ENCODE measurements around the gene XPO4.

Gene XPO4

DNA sequence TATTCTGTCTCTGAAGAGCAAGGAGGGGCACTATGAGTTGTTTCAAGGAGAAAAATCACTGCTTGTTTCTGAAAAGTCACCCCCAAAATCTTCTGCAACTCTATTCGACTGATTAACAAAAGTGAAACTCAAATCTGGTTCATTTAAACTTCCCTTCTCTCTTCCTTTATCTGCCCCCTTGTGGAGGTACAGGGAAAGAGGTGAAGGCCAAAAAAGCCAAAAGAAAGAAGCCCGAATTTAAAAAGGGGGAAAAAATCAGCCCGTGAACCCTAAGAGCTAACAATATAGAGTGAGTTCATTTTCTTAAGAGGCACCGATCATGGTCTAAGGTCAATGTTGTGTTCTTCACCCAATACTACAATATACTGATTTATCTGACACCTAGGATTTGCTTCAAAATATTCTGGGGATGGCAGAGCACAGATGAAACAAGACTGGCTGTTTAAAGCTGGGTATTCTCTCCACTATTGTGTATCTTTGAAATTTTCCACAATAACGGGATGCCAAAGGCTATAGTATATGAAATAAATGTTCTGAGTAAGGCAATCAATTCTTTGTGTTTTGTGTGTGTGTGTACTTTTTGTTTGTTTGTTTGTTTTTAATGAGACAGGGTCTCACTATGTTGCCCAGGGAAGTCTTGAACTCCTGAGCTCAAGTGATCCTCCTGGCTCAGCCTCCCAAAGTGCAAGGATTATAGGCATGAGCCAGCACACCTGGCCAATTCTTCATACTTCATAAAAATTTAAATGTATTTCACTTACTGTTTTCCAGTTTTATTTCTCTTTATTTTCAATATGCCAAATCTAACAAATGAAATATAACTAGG is 73.8 kb downstream of the XPO4 start:
- DNase-seq (ENCODE audit: low read depth): peak; percentile 57

DNA sequence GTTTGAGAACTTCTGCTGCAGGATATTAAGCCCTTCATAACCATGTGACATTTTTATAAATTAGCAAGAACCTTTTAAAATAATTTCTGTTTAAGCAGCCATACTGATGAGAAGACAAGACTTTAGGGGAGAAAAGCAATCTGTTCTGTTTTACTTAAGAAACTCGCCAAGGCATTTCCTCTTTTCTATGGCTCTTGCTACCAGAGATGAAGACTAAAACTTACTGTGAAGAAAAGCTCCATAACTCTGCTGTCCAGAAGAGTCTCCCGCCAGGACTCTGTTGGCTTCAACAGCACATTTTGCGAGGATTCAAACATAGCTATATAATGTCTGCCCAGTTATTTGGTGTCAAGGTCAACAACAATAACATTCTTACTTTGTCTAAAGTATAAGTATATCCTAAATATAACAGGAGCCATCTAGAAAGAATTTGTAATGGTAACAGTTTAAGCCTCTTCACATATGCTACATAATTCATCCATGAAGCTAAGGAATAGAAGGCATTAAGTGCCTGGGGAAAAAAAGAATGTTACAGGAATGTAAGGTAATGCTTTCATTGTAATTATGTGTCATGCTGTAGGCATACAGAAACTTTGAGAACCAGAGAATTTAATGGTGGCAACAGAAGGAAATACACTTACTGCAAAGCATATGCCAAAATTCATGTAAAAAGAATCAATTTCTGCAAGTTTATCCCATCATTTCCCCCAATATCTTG is 75.5 kb downstream of the XPO4 start:
- DNase-seq (ENCODE audit: low read depth): peak; percentile 21

DNA sequence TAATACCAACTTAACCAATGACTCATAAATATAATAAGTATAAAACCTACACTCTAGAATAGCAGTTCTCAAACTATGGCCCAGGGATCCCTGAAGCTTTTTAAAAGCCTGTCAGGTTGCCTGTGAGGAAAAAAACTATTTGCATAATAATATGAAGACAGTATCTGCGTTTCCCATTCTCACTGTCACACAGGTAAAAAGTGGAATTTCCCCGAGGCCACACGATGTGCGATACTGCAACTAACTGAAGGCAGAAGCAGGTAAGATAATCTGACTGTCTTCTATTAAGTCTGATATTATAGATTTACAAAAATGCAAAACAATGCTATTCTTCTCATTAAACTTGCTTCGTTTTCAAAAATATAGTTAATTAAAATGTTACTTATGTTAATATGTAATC is 76.2 kb downstream of the XPO4 start:
- DNase-seq (ENCODE audit: low read depth): no peak

DNA sequence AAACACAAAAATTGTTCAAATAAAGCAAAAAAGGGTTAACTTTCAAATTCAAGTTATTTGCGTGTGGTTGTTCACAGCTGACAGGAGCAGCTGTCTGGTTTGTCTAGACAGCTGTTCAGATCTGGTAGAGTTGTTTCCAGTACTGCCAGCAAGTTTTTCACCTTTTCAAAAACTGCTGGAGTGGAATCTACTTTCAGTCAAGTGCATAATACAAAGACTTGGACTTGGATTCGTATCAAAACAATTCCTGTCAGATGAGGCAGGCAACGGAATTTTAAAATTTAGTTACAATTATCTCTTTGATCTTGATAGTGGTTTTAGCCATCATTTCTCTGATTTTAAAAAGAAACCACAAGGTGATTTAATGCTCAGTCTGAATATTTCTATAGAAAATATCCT is 77.1 kb downstream of the XPO4 start:
- DNase-seq (ENCODE audit: low read depth): peak; percentile 61

DNA sequence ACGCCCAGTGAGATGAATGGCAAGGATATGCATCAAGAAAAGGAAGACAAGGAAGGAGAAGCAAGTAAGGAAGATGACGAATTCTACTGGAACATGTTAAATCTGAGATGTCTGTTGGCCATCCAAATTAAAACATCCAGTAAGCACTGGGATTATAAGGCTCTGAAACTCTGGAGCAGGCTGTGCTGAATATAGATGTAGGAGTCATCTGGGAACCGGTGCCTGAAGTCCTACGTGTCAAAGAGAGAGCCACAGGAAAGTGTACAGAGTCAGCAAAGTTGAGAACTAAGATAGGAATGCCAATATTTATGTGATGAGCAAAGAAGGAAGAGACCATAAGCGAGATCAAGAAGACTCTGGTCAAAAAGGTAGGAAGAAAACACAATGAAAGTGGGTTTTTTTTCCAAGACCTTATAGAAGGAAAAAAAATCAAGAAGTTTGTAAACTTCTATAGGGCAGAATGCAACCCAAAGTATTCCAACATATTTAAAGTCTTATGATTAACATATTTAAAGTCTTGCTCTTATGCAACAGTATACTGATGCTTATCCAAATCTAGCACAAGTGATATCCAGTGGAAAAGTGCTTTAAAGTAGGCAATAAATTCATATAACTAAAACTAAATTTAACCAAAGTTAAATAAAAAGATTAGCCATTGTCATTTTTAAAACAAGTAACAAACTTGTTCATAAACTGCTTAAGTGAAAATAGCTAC is 77.6 kb downstream of the XPO4 start:
- DNase-seq (ENCODE audit: low read depth): peak; percentile 68

DNA sequence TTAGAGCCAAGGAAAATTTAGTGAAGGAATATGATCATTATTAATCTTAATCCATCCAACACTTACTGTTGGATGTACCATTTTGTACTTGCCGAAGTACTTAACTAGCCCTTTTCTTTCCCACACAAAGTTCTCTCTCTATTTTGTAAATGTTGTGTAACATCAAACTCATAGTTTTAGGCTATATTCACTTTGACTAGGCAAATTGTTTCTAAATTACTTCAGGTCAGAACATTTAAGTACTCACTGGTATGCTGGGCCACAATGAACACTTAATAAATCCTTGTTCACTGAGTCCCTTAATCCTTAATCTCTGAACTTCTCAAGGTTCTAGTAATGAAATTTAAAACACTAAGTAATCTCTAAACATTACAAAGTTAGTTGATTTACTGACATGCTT is 79.5 kb downstream of the XPO4 start:
- peak; percentile 16 for DNase-seq (ENCODE audit: low read depth)

DNA sequence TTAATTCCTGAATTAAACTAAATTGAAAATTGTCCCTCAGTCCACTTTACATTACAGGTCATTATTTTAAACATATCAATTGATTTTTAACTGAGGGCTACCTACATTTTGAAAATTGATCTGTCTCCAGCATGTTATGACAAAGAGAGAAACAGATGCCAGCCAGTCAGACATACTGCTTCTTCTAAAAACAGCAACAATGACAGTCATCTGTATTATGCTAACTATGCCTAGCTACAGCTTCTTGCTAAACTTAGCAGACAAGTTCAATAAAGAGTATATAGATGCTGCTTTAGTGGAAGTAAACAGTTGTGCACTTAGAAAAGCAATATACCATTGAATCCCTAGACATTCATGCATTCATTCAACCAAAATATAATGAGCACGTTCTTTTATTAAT is 80.1 kb downstream of the XPO4 start:
- DNase-seq (ENCODE audit: low read depth): no peak

DNA sequence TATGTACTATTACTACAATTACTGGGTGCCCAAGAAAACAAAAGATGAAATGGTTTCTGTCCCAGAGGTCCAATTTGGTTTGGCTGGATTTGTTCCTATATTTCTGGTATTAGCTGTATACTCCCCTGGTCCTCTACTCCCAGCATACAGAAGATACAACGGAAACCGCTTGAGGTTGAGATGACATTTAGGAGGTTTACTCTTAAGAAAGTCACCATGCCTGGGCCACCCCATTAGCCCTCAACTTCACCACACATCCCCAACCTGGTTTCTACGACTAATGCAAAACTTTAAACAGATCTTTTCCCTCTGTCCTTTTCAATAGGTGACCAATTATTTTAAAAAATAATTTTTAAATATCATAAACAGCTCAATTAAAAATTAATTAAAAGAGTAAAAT is 82.8 kb downstream of the XPO4 start:
- DNase-seq (ENCODE audit: low read depth): no peak

DNA sequence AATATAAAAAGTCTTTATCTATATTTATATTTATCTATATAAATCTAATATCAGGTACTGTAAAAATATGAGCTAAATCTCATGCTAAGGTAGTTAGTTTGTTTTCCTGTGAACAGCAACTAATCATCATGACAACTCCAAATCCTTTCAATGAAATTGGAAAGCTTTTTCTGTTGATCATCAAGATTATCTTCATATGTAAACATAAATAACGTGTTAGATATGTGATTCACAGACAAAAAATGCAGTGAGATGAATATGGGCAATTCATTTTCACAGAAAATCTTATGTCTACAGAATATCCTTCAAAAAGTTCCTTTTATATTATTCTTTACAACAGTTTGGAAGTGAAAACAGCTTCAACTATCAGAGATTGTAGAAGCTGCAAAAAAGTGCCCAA is 87.1 kb downstream of the XPO4 start:
- peak; percentile 32 for DNase-seq (ENCODE audit: low read depth)

DNA sequence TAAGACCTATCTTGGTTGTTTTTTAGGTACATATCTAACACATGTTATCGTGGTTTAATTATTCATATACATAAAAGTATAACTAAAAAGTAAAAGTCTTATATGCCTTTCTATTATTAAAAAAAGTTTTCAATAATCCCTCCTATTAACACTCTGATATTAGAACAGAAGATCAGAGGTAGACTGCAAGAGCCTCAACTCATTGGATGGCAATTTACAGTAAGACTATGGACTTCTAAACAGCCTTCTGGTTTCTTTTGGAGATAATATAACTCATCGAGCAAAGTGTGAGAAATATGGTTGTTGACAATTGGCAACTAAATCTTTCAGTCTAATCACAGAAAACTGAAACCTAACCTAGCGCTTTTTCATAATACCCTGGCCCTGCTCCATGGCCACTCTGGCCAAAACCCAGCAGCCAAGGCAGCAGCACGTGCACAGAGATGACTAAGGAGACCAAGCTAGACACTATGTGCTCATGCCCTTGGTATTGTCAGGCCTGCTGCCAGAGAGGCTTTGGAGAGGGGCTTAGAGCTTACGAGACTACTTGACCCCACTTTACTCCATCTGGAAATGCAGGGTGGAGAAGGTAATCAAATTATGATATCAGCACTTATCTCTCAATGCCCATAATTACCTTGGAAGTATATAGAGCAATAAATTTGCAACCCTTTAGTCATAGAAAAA is 88.2 kb downstream of the XPO4 start:
- peak; percentile 98 for DNase-seq (ENCODE audit: low read depth)

DNA sequence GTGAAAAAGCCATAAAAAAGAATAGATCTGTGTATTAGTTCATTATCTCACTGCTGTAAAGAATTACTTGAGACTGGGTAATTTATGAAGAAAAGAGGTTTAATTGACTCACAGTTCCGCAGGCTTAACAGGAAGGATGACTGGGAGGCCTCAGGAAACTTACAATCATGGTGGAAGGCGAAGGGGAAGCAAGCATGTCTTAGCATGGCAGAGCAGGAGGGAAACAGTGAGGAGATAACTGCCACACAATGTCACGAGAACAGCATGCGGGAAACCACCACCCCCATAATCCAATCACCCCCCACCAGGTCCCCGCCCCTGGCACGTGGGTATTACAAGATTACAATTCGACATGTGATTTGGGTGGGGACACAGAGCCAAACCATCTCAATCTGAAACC is 89.7 kb downstream of the XPO4 start:
- DNase-seq (ENCODE audit: low read depth): no peak

DNA sequence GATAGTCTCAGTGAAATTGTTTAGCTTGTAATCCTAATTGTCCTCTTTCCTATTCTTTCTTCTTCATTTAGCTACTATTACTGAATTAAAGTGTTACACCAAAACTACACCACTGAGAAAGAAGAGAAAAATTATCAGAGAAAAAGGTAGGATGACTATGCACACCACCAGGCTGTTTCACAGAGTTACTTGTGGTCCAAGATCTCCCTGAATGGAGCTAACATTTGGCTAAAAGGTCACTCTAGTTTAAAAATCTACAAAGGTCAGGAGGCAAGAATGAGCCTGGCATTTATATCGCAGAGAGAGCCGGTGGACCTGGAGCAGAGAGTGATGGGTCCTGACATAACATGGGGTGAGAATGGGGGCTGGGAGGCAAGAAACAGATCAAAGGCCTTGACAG is 91.7 kb downstream of the XPO4 start:
- no peak for DNase-seq (ENCODE audit: low read depth)

DNA sequence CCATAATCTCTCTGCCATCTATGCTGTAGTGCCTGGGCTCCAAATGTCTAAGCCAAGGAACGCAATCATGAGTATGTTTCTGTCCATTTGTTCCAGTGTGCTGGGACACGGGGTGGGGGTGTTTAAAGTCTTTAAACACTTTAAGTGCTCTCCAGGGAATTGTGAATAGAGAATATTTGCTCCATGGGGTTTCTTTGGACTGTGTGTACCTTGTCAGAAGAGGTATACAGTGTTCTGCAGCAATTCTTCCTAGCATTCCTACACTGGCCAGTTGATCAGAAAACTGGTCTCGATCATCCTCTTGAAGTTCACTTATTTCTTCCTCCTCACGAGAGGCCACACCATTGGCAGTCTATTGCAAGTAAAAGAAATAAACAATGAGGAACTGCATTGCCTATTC is 93.7 kb downstream of the XPO4 start:
- no peak for DNase-seq (ENCODE audit: low read depth)

DNA sequence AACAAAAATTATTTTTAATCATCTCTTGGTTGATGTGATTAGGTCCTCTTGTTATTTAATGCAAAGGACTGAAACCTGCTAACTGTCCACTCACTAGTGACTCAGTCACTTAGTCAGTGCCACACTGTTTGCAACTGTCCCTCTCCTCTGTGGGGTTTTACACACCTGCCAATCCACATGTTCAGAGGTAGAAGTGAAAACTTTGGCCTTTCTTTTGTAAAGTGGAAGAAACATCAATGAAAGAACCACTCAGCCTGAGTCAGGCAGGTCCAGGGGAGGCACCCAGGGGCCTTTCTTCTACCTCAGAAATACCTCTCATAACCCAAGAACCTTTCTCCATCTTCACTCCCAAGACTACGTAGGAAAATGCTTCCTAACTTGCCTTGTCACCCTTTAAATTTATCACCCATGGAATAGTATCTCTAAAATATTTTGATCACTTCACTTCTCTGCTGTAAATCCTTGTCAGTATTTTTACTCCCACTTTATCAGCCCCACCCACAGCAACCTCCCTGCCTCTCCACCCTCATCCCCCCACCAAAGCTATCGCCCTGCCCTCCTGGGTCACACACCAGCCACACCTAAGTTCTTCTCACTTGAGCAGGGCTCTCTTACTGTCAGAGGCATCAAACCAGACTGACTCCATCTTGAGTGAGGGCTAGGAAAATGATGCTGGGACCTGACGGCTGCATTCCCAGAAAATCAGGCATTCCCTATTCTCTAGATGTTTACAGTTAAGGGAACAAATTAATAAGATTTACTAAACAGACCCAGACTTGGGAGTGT is 99.2 kb downstream of the XPO4 start:
- DNase-seq (ENCODE audit: low read depth): no peak

DNA sequence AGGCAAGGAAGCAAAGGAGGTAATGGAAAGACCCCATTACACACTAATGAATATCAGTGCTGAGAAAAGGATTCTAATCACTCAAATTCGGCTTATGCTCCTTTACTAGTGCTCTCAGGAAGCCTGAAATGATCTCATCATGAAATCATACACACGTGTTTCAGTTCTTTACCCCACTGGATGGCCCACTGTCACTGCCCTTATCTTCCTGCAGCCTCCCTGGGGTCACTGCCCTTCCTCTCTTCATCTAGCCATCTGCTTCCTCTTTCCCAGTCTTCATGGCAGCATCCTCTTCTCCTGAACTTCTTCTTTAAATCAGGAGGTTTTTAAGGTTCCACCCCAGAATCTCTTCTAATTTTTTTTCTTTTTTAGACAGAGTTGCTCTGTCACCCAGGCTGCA is 100.8 kb downstream of the XPO4 start:
- no peak for DNase-seq (ENCODE audit: low read depth)

DNA sequence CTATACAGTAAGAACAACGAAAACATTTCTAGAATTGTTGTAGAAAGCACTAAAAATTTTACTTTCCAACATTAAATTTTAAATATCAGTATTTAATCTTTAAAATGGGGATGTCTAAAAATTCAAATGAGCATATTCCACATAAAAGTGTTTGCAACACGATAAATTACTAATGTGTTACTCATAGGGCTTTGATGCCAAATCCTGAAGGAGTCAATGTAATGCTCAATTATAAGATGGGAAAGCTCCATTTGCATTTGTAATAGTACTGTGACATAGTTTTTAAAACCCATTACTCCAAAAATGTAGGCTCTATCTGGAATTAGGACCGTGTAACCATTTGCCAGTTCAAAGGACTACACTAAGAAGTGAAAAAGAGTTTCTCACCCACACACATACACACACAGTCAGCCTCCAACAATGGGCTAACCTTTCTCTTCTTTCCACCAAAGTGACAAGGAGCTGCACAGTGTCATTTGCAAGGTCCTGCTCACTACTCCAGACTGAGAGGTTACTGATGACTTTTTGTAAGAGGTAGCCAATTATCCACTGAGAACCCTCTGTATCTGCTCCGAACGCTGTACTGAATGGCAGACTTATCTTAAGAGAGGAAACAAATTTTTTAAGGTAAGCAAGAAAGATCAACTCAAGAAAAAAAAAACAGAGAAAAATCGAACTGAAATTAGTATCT is 102.7 kb downstream of the XPO4 start:
- DNase-seq (ENCODE audit: low read depth): peak; percentile 31

DNA sequence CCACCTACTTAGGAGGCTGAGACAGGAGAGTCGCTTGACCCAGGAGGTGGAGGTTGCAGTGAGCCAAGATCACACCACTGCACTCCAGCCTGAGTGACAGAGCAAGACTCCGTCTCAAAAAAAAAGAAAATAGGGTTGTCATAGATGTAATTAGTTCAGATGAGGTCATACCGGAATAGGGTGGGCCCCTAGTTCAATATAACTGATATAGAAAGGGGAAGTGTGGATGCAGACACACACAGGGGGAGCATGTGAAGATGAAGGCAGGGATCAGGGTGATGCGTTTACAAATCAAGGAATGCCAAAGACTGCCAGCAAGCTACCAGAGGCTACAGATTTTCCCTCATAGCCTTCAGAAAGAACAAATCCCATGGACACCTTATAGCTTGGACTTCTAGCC is 104.5 kb downstream of the XPO4 start:
- DNase-seq (ENCODE audit: low read depth): no peak

DNA sequence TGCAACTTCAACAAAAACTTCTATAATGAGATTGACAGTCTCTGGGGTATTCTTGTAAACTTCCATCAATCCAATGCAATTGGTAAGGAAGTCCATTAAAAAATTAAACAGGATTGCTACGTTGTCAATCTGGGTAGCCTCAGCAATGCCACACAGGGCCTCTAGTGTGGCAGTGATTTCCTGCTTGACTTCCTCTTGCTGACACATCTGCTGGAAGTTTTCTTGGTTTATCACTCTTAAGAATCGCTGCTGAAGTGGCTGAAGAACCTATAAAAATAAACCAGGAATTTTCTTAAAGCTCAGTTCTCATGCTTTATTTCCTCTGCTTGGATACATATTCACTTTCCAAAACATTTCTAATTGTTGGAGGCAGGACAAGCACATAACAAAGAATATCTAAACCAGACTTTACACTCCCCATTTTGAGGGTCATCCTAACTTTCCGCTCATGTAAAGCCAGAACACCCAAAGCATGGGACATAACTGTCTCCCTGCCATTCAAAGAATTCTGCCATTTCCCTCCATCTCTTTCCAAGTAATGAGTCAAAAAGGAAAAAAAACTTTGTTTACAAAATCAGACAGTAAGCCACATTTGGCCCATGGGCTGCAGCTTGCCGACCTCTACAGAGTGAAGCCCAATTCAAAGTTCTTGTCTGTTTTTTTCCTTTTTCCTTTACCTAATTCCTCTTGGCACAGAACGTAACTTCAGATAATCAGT is 105.6 kb downstream of the XPO4 start:
- DNase-seq (ENCODE audit: low read depth): peak; percentile 45

DNA sequence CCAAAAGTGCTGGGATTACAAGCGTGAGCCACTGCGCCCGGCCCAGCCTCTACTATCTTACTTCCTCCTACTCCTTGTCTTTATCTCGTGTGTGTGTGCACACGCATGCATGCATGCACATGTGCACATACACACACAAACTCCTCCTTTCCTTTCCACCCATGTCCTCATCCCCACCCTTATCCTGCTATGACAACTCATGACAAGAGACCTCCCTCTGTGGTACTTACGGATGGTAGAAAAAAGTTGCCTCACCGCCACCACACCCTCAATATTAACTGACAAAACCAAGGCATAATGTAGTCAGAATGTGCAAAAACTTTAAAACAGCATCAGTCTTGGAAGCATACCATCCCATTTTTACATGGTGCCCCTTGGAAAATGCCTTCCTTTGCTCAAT is 112.9 kb downstream of the XPO4 start:
- DNase-seq (ENCODE audit: low read depth): no peak

DNA sequence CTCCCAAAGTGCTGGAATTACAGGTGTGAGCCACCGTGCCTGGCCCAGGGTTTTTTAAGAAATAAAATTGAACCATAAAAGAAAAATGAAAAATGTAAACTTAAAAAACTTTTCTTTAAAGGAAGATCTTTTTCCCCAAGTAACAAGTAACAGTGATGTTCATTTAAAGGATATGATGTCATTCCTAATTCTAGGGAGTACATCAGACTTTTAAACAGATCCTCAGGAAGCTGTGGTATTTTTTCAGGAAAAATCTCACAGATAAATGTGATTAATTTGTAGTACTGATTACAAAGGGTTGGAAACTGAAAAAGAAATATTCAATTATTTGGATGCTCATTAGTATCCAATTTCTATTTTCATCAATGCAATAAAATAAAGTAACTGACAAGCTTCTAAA is 114.2 kb downstream of the XPO4 start:
- no peak for DNase-seq (ENCODE audit: low read depth)

Data from iris pigment epithelial cell (primary cell).